LHCN-M2 (cell line): ENCODE results near the gene TSNAX. TPM values are rescaled to one million over a fixed set of nuclear protein-coding genes. Genes with fewer than 3 reads are reported as not detected.
A peak's percentile ranks its signal among the peaks of the same experiment; 100 is the strongest.
"Not testable (repeated sequence)": the region's sequence is repeated elsewhere in the genome, so short reads cannot be mapped to it uniquely, and the experiment has no call there.

Source experiments
- DNase-seq: peaks from one replicate; pipeline ENCODE4 v3.0.0-alpha.2; 2012; ENCODE audit warnings: low read depth
- polyA plus RNA-seq: library from polyadenylated mRNA; unstranded; fragments of >200 nt; gene quantifications from one replicate; pipeline ENCODE4 v1.2.1, GENCODE V29; 2012; ENCODE audit warnings: missing spikeins
- total RNA-seq: library from RNA; depleted of rRNA; stranded (reverse); fragments of >200 nt; gene quantifications from 2 replicates; pipeline ENCODE4 v1.2.3, GENCODE V29; 2014; rRNA removed

TSNAX gene, protein sequence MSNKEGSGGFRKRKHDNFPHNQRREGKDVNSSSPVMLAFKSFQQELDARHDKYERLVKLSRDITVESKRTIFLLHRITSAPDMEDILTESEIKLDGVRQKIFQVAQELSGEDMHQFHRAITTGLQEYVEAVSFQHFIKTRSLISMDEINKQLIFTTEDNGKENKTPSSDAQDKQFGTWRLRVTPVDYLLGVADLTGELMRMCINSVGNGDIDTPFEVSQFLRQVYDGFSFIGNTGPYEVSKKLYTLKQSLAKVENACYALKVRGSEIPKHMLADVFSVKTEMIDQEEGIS
- 43.7 and 44.7 TPM in 2 replicates for total RNA-seq
- 20.9 TPM for polyA plus RNA-seq

- DNase-seq, result peak; percentile 89
Observed at GRCh38 chr1:231528172-231529029, at the start of gene TSNAX. Gene TSNAX (plus strand): TSS chr1:231528669. CDS start chr1:231528811, 142 bp downstream.

GRCh38 chr1:231478811-231479210 is 49.7 kb upstream of the TSNAX start:
- no peak for DNase-seq

GRCh38 chr1:231480008-231480407 is 48.5 kb upstream of the TSNAX start:
- no peak for DNase-seq

DNA sequence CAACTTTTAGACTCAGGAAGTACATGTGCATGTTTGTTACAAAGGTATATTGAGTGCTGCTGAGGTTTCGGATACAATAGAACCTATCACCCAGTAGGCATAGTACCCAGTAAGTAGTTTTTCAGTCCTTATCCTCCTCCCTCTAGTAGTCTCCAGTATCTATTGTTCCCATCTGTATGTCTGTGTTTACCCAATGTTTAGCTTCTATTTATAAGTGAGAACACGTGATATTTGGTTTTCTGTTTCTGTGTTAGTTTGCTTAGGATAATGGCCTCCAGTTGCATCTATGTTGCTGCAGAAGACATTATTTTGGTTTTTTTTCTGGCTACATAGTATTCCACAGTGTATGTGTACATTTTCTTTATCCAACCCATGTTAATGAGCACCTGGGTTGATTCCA is 47.2 kb upstream of the TSNAX start:
- DNase-seq, result no peak

- no peak for DNase-seq
Observed at GRCh38 chr1:231485029-231485784, 43.3 kb upstream of the TSNAX start.

DNA sequence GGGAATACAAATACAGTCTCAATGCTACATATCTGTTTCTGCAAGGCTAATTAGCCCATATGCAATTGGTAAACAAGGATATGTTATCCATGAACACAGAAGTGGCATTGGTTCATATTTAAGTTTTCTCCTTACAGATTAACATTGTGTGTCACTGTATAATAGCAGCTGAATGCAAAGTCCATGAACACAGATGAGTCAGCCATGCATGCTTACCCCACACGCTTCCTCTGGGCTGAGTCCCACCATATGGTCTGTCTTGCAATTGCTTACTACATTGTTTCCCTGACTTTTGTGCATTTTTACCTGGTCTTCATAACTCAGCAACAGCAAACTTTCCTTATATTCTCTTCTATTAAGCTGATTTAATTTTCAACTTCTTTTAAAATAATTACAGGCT is 41.5 kb upstream of the TSNAX start:
- DNase-seq, result peak; percentile 33

DNA sequence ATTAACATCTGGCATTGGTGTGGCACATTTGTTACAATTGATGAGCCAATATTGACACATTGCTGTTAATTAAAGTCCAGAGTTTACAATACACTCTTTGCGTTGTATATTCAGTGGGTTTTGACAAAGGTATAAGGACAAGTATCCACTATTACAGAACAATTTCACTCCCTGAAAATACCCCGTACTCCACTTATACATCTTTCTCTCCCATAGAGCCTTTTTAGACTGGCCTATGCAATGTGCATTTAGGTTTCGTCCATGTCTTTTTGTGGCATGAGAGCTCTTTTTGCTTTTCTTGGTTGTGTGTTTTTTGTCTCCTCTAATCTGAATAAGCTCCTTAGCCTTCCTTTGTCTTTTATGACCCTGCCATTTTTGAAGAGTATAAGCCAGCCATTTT is 40.6 kb upstream of the TSNAX start:
- DNase-seq, result no peak

- no peak for DNase-seq
Observed at GRCh38 chr1:231493421-231494185, 34.9 kb upstream of the TSNAX start.

DNA sequence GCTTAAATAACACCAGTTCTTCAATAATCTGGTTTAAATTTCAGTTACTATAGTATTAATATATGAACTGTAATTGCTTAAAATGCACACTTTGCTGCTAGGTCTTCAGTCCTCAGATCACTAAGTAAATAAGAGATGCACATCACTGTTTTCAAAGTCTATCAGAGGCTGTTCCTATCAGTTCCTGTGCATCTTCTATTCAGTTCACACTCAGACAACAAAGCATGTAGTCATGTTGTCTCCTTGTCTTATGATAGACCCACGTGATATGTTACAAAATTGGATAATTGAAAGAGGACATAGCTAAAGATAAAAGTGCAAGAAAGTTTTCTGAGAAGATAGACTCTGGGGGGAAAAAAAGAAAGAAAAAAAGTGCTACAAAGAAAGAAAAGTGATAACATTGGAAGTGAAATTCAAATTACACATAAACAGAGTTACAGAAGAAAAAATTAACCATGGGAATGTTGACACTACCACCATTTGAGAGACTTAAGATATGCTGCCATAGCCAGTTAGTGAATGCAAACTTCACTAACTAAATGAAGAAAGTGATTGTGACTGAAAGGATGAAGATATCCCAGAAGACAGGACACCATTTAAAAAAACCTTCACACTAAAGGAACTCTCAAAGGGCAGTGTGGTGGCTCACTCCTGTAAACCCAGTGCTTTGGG is 33.9 kb upstream of the TSNAX start:
- DNase-seq, result no peak

DNA sequence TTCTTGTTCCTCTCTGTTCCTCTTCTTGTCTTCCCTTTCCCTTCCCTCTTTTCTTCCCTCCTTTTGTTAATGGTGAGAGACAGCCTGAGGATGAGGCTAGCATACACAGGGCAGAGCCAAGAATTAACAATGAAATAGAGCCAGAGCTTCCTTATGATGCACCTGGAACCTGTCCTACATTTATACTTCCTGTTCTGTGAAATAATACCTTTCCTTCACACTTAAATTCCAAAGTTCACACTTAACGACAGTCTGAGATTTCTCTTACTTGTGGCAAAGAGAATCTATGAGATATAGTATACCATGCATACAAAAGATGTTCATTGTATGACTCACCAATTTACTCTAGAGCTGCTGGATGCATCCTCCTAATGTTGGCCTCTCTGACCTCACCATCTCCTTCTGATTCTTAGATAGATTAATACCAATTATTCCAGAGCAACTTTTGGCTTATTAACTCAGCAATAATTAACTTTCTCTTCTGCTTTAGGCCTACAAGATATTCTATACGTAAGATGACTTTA is 30.8 kb upstream of the TSNAX start:
- DNase-seq, result no peak

- no peak for DNase-seq
Observed at GRCh38 chr1:231499148-231499763, 29.2 kb upstream of the TSNAX start.

GRCh38 chr1:231500666-231501065 is 27.8 kb upstream of the TSNAX start:
- DNase-seq, result peak; percentile 11

DNA sequence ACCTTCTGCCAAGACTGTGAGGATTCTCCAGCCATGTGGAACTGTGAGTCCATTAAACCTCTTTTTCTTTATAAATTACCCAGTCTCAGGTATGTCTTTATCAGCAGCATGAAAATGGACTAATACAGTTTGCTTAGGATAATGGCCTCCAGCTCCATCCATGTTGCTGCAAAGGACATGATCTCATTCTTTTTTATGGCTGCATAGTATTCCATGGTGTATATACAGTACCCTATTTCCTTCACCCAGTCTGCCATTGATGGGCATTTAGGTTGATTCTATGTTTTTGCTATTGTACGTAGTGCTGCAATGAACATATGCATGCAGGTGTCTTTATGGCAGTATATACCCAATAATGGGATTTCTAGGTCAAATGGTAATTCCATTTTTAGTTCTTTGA is 25.3 kb upstream of the TSNAX start:
- not testable (repeated sequence) for DNase-seq

DNA sequence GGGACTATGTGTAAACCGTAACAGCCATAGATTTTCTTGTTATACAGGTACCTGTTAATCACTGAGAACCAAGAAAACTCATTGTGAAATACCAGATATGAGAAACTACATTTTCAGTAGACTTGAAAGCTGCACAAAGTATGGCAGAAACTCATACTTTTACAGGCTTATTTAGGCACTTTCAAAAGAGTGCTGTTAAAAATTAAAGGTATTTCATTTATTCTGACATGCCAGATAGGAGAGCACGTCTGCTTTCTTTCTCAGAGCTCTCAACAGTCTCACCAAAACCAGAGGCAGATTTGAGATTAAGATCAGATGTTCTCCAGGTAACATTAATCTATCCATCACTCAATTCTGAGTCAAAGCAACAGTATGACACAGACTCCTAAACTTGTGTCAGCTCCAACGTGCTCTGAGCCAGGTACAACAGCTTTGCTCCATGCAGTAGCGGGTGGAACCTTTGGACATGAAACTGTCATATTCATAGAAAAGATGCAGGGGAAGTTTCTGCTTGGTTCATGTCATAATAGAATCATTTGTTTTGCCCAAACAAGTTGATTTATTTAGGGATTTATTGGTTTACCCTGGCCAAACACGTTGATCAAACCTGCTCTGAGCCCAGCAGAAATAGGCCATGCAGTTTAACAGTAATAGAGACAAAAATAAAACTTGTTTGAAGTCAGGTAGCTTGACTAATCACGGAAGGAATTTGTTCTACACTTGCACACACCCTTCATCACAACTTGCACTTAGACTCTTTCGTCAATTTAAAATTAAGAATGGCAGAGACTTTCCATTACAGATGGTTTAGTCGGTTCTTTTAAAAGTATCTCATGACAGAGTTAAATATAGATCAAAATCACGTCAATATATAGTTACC is 20.8 kb upstream of the TSNAX start:
- no peak for DNase-seq

GRCh38 chr1:231508497-231508896 is 20.0 kb upstream of the TSNAX start:
- no peak for DNase-seq

GRCh38 chr1:231508941-231509340 is 19.5 kb upstream of the TSNAX start:
- DNase-seq, result no peak

DNA sequence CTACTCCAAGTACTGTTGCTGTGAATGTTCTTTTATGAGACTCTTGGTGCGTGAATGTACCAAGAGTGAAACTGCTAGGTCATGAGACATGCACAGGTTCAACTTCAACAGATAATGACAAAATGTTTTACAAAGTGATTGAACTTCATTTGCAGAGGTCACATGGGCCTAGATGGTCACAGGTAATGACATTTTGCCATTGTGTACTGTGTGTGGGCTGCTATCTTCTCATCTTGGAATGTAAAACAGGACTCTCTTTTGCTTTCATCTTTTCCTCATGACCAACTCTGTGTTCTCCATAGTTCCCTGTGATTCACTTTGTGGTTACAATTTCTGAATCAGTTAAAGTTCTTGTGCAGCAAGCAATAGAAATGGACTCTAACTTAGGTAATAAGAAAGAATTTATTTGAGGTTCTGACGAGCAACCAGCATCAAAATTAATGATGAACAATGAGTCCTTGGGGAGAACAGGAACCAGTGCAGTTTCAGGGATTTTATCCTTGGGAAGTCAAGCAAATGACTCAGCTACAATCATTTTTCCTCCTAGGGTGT is 16.2 kb upstream of the TSNAX start:
- DNase-seq, result peak; percentile 78

GRCh38 chr1:231515748-231516147 is 12.7 kb upstream of the TSNAX start:
- DNase-seq, result no peak

GRCh38 chr1:231517076-231517475 is 11.4 kb upstream of the TSNAX start:
- DNase-seq, result no peak
